ENCODE measurements around the gene TCF4. TPM values are rescaled to one million over a fixed set of nuclear protein-coding genes. Genes with fewer than 3 reads are reported as not detected.
A peak's percentile ranks its signal among the peaks of the same experiment; 100 is the strongest.
"Not testable (repeated sequence)": the region's sequence is repeated elsewhere in the genome, so short reads cannot be mapped to it uniquely, and the experiment has no call there.

The TCF4 gene
- total RNA-seq, 1 donor from 2014 or later = 199 TPM

DNA sequence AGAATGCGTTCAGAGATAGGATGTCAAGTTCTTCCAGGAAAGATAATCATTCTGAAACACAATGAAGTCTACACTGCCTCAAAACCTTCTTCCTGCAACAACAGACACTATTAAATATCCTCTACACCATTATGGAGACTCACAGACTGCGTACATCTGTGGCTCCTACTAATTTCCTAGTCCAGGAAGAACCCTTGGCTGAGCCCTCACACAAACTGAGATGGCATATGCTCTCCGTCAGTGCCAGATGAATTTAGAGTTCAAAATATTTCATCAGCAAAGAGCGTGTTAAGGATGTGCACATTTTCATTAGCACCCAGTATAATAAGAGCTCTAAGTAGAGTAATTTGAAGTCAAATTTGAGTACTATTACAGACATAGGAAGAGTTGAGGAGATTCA is 117.2 kb downstream of the TCF4 start:
- Mint-ChIP-seq H3K36me3 (ENCODE audit: unreplicated experiment) (no peaks in the 10 kb centered on the region), H3K27ac (ENCODE audit: unreplicated experiment) (peak overlapping the region; percentile 93), H3K9me3 (ENCODE audit: unreplicated experiment) (no peaks in the 10 kb centered on the region), H3K4me1 (ENCODE audit: low read depth, unreplicated experiment) (peaks cover 58% of the 10 kb centered on the region), H3K27me3 (ENCODE audit: unreplicated experiment) (no peaks in the 10 kb centered on the region), H3K4me3 (ENCODE audit: unreplicated experiment) (peak overlapping the region; percentile 39)
- TF ChIP-seq, protein P1, sequence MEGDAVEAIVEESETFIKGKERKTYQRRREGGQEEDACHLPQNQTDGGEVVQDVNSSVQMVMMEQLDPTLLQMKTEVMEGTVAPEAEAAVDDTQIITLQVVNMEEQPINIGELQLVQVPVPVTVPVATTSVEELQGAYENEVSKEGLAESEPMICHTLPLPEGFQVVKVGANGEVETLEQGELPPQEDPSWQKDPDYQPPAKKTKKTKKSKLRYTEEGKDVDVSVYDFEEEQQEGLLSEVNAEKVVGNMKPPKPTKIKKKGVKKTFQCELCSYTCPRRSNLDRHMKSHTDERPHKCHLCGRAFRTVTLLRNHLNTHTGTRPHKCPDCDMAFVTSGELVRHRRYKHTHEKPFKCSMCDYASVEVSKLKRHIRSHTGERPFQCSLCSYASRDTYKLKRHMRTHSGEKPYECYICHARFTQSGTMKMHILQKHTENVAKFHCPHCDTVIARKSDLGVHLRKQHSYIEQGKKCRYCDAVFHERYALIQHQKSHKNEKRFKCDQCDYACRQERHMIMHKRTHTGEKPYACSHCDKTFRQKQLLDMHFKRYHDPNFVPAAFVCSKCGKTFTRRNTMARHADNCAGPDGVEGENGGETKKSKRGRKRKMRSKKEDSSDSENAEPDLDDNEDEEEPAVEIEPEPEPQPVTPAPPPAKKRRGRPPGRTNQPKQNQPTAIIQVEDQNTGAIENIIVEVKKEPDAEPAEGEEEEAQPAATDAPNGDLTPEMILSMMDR (IDR thresholded peaks at IDR 0.05; ENCODE audit: partially characterized antibody, unreplicated experiment) = no peak
- DNase-seq = no peak

DNA sequence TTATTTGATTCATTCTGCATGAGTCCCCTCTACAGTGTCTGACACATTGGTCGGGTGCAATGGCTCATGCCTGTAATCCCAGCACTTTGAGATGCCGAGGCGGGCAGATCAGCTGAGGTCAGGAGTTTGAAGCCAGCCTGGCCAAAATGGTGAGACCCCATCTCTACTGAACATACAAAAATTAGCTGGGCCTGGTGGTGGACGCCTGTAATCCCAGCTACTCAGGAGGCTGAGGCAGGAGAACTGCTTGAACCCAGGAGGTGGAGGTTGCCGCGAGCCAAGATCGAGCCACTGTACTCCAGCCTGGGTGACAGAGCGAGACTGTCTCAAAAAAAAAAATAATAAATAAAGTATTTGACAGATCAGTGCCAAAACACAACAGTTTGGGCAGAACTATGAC is 118.9 kb downstream of the TCF4 start:
- H3K36me3 Mint-ChIP-seq (ENCODE audit: unreplicated experiment); H3K27ac Mint-ChIP-seq (ENCODE audit: unreplicated experiment); DNase-seq; H3K4me3 Mint-ChIP-seq (ENCODE audit: unreplicated experiment); H3K9me3 Mint-ChIP-seq (ENCODE audit: unreplicated experiment); H3K27me3 Mint-ChIP-seq (ENCODE audit: unreplicated experiment): not testable (repeated sequence)
- H3K4me1 Mint-ChIP-seq (ENCODE audit: low read depth, unreplicated experiment) = peaks cover 66% of the 10 kb centered on the region

DNA sequence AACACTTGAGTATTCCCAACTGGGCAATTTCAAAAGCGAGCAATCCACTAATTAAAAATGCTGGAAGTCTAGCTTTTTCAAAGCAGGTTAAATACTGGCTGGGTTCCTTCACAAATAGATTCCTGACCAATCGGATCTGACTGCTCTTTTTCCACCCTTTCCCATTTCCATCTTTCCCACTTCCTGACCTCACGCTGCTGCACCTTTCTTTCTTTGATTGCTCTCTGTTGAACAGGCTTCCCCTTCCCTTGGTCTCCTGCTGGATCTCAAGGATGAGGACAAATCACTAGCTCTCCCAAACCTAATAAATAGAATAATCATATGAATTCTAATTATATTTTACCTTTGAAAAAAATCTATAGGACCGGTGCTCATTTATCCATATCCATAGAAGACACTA is 121.2 kb downstream of the TCF4 start:
- Mint-ChIP-seq H3K9me3 (ENCODE audit: unreplicated experiment) (no peaks in the 10 kb centered on the region), H3K36me3 (ENCODE audit: unreplicated experiment) (no peaks in the 10 kb centered on the region), H3K27ac (ENCODE audit: unreplicated experiment) (no peak overlapping the region), H3K4me1 (ENCODE audit: low read depth, unreplicated experiment) (peaks cover 63% of the 10 kb centered on the region), H3K27me3 (ENCODE audit: unreplicated experiment) (no peaks in the 10 kb centered on the region), H3K4me3 (ENCODE audit: unreplicated experiment) (no peak overlapping the region)
- TF ChIP-seq, protein P1 (IDR thresholded peaks at IDR 0.05; ENCODE audit: partially characterized antibody, unreplicated experiment) = no peak
- no peak for DNase-seq

DNA sequence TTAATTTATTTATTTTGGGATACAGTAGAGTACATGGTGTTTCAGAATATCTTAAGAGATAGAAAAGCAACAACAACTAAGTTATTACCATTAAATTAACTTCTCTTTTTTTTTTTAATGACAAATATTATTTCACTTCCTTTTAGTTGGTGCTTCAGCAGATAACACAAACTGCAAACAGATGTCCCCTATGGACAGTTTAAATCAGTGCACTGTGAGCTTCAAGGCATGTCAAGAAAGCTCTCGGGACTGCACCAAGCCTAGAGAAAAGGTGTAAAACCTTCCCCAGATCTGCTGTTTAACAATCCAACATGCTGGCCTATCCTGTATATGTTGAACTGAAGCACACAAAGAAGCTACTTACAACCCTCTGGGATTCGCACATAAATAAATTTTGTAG is 122.7 kb downstream of the TCF4 start:
- peaks cover 52% of the 10 kb centered on the region for H3K4me1 Mint-ChIP-seq (ENCODE audit: low read depth, unreplicated experiment)
- H3K27ac Mint-ChIP-seq (ENCODE audit: unreplicated experiment) = no peak overlapping the region
- no peaks in the 10 kb centered on the region for H3K36me3 Mint-ChIP-seq (ENCODE audit: unreplicated experiment)
- no peaks in the 10 kb centered on the region for H3K9me3 Mint-ChIP-seq (ENCODE audit: unreplicated experiment)
- DNase-seq = no peak
- H3K27me3 Mint-ChIP-seq (ENCODE audit: unreplicated experiment) = no peaks in the 10 kb centered on the region
- H3K4me3 Mint-ChIP-seq (ENCODE audit: unreplicated experiment) = no peak overlapping the region
- TF ChIP-seq, protein P1 (IDR thresholded peaks at IDR 0.05; ENCODE audit: partially characterized antibody, unreplicated experiment) = no peak

DNA sequence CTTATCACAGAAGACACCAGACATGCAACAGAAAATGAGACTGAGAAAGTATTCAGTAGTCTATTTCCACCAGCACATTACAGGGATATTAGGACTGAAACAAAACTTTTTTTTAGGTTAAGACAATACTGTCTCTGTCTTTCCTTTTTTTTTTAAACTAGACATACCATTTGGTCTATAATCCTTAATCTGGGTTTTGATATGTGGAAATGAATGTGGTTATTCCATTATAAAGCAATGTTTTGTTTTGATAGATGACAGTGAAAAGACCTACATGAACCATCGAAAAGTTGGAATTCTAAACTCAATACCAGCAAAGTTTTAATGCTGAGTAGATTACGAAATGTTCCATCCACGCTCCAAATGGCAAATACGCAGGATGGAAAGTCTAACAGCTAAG is 123.4 kb downstream of the TCF4 start:
- H3K27me3 Mint-ChIP-seq (ENCODE audit: unreplicated experiment) = no peaks in the 10 kb centered on the region
- peaks cover 45% of the 10 kb centered on the region for H3K4me1 Mint-ChIP-seq (ENCODE audit: low read depth, unreplicated experiment)
- no peak for DNase-seq
- H3K36me3 Mint-ChIP-seq (ENCODE audit: unreplicated experiment) = no peaks in the 10 kb centered on the region
- H3K4me3 Mint-ChIP-seq (ENCODE audit: unreplicated experiment) = no peak overlapping the region
- H3K9me3 Mint-ChIP-seq (ENCODE audit: unreplicated experiment) = no peaks in the 10 kb centered on the region
- TF ChIP-seq, protein P1 (IDR thresholded peaks at IDR 0.05; ENCODE audit: partially characterized antibody, unreplicated experiment) = no peak
- H3K27ac Mint-ChIP-seq (ENCODE audit: unreplicated experiment) = no peak overlapping the region

DNA sequence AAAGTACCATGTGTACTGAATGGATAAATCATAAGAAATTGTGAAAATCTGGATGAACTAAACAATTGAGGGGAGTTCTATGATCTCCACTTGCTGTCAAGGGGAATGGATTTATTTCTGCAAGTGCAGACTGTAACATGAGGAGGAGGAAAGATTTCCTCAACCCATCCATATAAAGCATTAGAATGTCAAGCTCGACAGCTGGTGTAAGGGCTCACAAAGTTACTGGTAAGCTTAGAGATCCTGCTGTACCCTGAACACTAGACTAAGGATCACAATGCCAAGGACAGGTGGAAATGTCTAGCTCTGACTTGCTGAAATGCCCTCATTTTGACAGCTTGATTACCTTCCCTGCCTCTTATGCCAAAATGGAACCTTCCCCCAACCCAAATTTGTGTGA is 125.3 kb downstream of the TCF4 start:
- peaks cover 42% of the 10 kb centered on the region for H3K4me1 Mint-ChIP-seq (ENCODE audit: low read depth, unreplicated experiment)
- no peaks in the 10 kb centered on the region for H3K27me3 Mint-ChIP-seq (ENCODE audit: unreplicated experiment)
- H3K36me3 Mint-ChIP-seq (ENCODE audit: unreplicated experiment) = no peaks in the 10 kb centered on the region
- H3K4me3 Mint-ChIP-seq (ENCODE audit: unreplicated experiment) = no peak overlapping the region
- H3K27ac Mint-ChIP-seq (ENCODE audit: unreplicated experiment) = no peak overlapping the region
- TF ChIP-seq, protein P1 (IDR thresholded peaks at IDR 0.05; ENCODE audit: partially characterized antibody, unreplicated experiment) = no peak
- no peaks in the 10 kb centered on the region for H3K9me3 Mint-ChIP-seq (ENCODE audit: unreplicated experiment)
- DNase-seq = no peak
